Measurements from ENCODE around the gene FREY1. TPM values are rescaled to one million over a fixed set of nuclear protein-coding genes. Genes with fewer than 3 reads are reported as not detected.

The FREY1 gene
- total and polyA plus RNA-seq, 2 donors (not counting 3 experiments of a cell fraction or from before 2014, with no cell fraction given): 0.84 to 1.1 TPM

- no peaks in the 10 kb centered on the region for H3K79me2 ChIP-seq (ENCODE audit: control insufficient read depth, insufficient read depth, low read length)
- CTCF ChIA-PET: interaction anchor here (3.7 kb wide), 1 partner anchor 24 kb away, joined by 14 read pairs; no protein-coding TSS in a partner anchor
- TF ChIP-seq POLR2A (IDR thresholded peaks at IDR 0.05; ENCODE audit: low read depth, low read length) (no peak), CTCF (IDR thresholded peaks at IDR 0.05; ENCODE audit: extremely low read depth in 1 of 2, insufficient read depth in 1 of 2, low read depth in 1 of 2, low read length in 2 of 2) (no peak), MAX (IDR thresholded peaks at IDR 0.05; ENCODE audit: insufficient read depth, insufficient read length) (no peak), FOS (IDR thresholded peaks at IDR 0.05; ENCODE audit: borderline replicate concordance, insufficient read depth, low read length) (no peak), EZH2 (IDR thresholded peaks at IDR 0.05; ENCODE audit: borderline replicate concordance, low read depth, low read length, severe bottlenecking) (no peak), GATA2 (IDR thresholded peaks at IDR 0.05; ENCODE audit: insufficient read depth, insufficient read length, low read depth, low read length) (no peak), MYC (IDR thresholded peaks at IDR 0.05; ENCODE audit: low read depth, low read length) (no peak), POLR2AphosphoS5 (IDR thresholded peaks at IDR 0.05; ENCODE audit: insufficient read depth, low read depth, low read length) (no peak), JUN (IDR thresholded peaks at IDR 0.05; ENCODE audit: borderline replicate concordance, insufficient read depth, insufficient read length, low read depth) (no peak)
- H3K36me3 ChIP-seq (ENCODE audit: control insufficient read depth in 2 of 2, extremely low read depth in 1 of 2, insufficient read depth in 2 of 2, low read length in 2 of 2): peaks cover 0 to 19% of the 10 kb centered on the region in 2 experiments
- no peak overlapping the region for H3K27ac ChIP-seq (ENCODE audit: insufficient read depth, low read depth, low read length)
- H3K4me1 ChIP-seq (ENCODE audit: control insufficient read depth, extremely low read depth, insufficient read depth, low read length): no peaks in the 10 kb centered on the region
- no peaks in the 10 kb centered on the region for H3K9me3 ChIP-seq (replicated peaks; ENCODE audit: control insufficient read depth, insufficient read depth, low read length)
- no peak for DNase-seq (ENCODE audit: low read depth, low spot score)
- no peak overlapping the region for H3K4me3 ChIP-seq (replicated peaks in 1 of 3; ENCODE audit: insufficient read depth in 1 of 3, low read depth in 1 of 3, low read length in 3 of 3)
- H4K20me1 ChIP-seq (replicated peaks; ENCODE audit: control insufficient read depth, extremely low read depth, insufficient read depth, low read length): no peaks in the 10 kb centered on the region
- no peak overlapping the region for H2AFZ ChIP-seq (ENCODE audit: low read depth, low read length)
- intact Hi-C loops (cut with micrococcal nuclease): no loop called here
- dilution Hi-C loops (cut with MboI; ENCODE audit: extremely low pct_ligation_motif_present, low sequenced_read_pairs): no loop called here
- no peak for FAIRE-seq
- no peaks in the 10 kb centered on the region for H3K27me3 ChIP-seq (ENCODE audit: control insufficient read depth in 2 of 2, insufficient read depth in 2 of 2, low read length in 2 of 2)
- no TSS peak for BruUV-seq (replicated peaks)
- H3K9ac ChIP-seq (replicated peaks; ENCODE audit: extremely low read depth, insufficient read depth, low read length): no peak overlapping the region
- H3K4me2 ChIP-seq (ENCODE audit: insufficient read depth, low read length): no peak overlapping the region
- POLR2A ChIA-PET: no interaction called here
- H3K9me1 ChIP-seq (replicated peaks; ENCODE audit: control insufficient read depth, extremely low read depth, insufficient read depth, low read length): no peaks in the 10 kb centered on the region
Measured at GRCh38 chr11:45941285-45941684, 34.2 kb upstream of the FREY1 start.
